Measurements from ENCODE around the gene MBTPS1. TPM values are rescaled to one million over a fixed set of nuclear protein-coding genes. Genes with fewer than 3 reads are reported as not detected.
A peak's percentile ranks its signal among the peaks of the same experiment; 100 is the strongest.

MBTPS1 gene
- total and polyA plus RNA-seq, 9 of the 15 experiments (the other 6 are each of a cell fraction or from before 2014, with no cell fraction given), result 2.8 to 57.6 (median 43.8) TPM

DNA sequence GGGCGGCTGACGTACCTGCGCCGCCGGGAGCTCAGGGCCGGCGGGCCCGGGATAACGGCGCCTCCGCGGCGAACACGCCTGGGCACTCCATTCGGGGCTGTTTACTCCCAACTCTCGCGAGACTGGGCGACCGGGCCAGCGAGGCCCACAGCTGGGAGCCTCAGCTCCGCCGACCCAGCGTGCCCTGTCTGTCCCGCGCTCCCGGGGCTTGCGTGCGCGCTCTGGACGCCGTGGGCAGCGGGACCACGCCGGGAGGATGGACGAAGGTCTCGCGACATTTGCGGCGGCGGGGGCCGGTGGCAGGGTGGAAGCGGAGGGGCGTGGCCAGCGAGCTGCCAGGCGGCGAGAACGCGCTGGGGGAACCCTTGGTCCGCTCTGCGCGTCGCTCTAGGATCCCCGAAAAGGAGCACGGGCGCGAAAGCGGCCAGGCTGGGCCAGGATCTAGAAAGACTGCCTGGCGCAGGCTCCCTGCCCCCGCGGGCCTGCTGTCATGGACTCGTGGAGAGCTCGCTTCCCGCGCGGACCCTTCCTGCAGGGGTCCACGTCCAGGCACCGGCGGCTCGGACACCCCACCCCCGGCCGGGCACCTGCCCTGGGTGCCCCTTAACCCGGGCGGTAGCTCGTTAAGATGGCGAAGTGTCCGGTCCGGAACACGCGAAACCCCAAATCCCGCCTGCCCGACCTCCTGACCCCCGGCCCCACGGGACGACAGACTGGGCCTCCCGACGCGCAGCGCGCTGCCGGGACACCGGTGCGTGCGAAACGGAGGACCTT is at the start of gene MBTPS1 (continued):
- TF ChIP-seq, protein P1, sequence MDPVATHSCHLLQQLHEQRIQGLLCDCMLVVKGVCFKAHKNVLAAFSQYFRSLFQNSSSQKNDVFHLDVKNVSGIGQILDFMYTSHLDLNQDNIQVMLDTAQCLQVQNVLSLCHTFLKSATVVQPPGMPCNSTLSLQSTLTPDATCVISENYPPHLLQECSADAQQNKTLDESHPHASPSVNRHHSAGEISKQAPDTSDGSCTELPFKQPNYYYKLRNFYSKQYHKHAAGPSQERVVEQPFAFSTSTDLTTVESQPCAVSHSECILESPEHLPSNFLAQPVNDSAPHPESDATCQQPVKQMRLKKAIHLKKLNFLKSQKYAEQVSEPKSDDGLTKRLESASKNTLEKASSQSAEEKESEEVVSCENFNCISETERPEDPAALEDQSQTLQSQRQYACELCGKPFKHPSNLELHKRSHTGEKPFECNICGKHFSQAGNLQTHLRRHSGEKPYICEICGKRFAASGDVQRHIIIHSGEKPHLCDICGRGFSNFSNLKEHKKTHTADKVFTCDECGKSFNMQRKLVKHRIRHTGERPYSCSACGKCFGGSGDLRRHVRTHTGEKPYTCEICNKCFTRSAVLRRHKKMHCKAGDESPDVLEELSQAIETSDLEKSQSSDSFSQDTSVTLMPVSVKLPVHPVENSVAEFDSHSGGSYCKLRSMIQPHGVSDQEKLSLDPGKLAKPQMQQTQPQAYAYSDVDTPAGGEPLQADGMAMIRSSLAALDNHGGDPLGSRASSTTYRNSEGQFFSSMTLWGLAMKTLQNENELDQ (CRISPR knock-in tag; IDR thresholded peaks at IDR 0.05; ENCODE audit: borderline replicate concordance), result 0 out of 2 replicates have a peak, but pooled peaks have one; percentile 20
- TF ChIP-seq ZNF717 (CRISPR knock-in tag; IDR thresholded peaks at IDR 0.05) (no peak), TBP (optimal IDR thresholded peaks at IDR 0.05; ENCODE audit: low read depth, low read length) (peak; percentile 71), POLR3G (IDR thresholded peaks at IDR 0.05; ENCODE audit: extremely low read depth, insufficient read length, insufficient replicate concordance) (no peak), RBBP5 (IDR thresholded peaks at IDR 0.05; ENCODE audit: borderline replicate concordance, insufficient read depth, low read length, poor library complexity, severe bottlenecking) (peak; percentile 88), ETV6 (IDR thresholded peaks at IDR 0.05; ENCODE audit: borderline replicate concordance in 1 of 2, low read depth in 2 of 2, low read length in 1 of 2) (0 out of 4 replicates have a peak, but pooled peaks of 1 of the 2 experiments have one; percentile 6), ETV6 (CRISPR knock-in tag; IDR thresholded peaks at IDR 0.05; ENCODE audit: borderline replicate concordance) (0 out of 2 replicates have a peak, but pooled peaks have one; percentile 81), PHF21A (IDR thresholded peaks at IDR 0.05; ENCODE audit: borderline replicate concordance, low read depth) (no peak), NELFE (IDR thresholded peaks at IDR 0.05; ENCODE audit: insufficient read depth, insufficient read length) (no peak), TCF7 (IDR thresholded peaks at IDR 0.05; ENCODE audit: borderline replicate concordance) (no peak; the same call in 1 of the 2 replicates), TSC22D4 (tag; IDR thresholded peaks at IDR 0.05) (no peak), DIDO1 (tag; IDR thresholded peaks at IDR 0.05; ENCODE audit: low read depth) (no peak), PRPF4 (IDR thresholded peaks at IDR 0.05; ENCODE audit: insufficient read depth, low read depth, low read length, poor library complexity, severe bottlenecking) (no peak), RBFOX2 (IDR thresholded peaks at IDR 0.05; ENCODE audit: low read depth, low read length) (peak; percentile 97), CREB1 (IDR thresholded peaks at IDR 0.05) (peak; percentile 85), CREB1 (CRISPR knock-in tag; IDR thresholded peaks at IDR 0.05) (peak; percentile 59), TEAD2 (tag; IDR thresholded peaks at IDR 0.05) (no peak), ADNP (tag; IDR thresholded peaks at IDR 0.05) (no peak), DPF2 (IDR thresholded peaks at IDR 0.05) (no peak)
- TF ChIP-seq, protein P2, sequence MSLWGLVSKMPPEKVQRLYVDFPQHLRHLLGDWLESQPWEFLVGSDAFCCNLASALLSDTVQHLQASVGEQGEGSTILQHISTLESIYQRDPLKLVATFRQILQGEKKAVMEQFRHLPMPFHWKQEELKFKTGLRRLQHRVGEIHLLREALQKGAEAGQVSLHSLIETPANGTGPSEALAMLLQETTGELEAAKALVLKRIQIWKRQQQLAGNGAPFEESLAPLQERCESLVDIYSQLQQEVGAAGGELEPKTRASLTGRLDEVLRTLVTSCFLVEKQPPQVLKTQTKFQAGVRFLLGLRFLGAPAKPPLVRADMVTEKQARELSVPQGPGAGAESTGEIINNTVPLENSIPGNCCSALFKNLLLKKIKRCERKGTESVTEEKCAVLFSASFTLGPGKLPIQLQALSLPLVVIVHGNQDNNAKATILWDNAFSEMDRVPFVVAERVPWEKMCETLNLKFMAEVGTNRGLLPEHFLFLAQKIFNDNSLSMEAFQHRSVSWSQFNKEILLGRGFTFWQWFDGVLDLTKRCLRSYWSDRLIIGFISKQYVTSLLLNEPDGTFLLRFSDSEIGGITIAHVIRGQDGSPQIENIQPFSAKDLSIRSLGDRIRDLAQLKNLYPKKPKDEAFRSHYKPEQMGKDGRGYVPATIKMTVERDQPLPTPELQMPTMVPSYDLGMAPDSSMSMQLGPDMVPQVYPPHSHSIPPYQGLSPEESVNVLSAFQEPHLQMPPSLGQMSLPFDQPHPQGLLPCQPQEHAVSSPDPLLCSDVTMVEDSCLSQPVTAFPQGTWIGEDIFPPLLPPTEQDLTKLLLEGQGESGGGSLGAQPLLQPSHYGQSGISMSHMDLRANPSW (CRISPR knock-in tag; IDR thresholded peaks at IDR 0.05), result no peak; the same call in 1 of the 2 replicates
- TF ChIP-seq, protein P3, sequence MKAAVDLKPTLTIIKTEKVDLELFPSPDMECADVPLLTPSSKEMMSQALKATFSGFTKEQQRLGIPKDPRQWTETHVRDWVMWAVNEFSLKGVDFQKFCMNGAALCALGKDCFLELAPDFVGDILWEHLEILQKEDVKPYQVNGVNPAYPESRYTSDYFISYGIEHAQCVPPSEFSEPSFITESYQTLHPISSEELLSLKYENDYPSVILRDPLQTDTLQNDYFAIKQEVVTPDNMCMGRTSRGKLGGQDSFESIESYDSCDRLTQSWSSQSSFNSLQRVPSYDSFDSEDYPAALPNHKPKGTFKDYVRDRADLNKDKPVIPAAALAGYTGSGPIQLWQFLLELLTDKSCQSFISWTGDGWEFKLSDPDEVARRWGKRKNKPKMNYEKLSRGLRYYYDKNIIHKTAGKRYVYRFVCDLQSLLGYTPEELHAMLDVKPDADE (conservative IDR thresholded peaks at IDR 0.05; ENCODE audit: control insufficient read depth, low read depth, low read length), result peak; percentile 46
